ENCODE results near the gene EAPP. TPM values are rescaled to one million over a fixed set of nuclear protein-coding genes. Genes with fewer than 3 reads are reported as not detected.
"Not testable (repeated sequence)": the region's sequence is repeated elsewhere in the genome, so short reads cannot be mapped to it uniquely, and the experiment has no call there.

The EAPP gene
- total RNA-seq, 4 donors from 2014 or later: 31.6 to 52.5 (median 43.7) TPM

DNA sequence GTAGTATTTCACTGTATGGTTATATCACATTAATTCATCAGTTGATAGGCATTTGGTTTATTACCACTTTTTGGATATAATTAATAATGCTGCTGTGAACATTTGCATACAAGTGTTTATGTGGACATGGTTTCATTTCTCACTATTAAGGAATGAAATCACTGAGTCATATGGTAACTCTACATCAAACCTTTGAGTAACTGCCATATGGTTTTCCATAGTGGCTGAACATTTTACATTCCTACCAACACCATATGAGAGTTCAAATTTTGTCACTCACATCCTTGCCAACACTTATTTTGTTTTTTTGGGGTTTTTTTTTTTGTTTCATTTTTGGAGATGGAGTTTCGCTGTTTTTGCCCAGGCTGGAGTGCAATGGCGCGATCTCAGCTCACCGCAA is 30.2 kb upstream of the EAPP start:
- Histone ChIP-seq H3K27me3 (no peaks in the 10 kb centered on the region), H3K27ac (no peak overlapping the region), H3K36me3 (peaks cover 90% of the 10 kb centered on the region), H3K4me3 (no peak overlapping the region), H3K9me3 (no peaks in the 10 kb centered on the region), H3K4me1 (no peaks in the 10 kb centered on the region)
- no peak for DNase-seq (ENCODE audit: low spot score in 2 of 2)
- TF ChIP-seq POLR2A (IDR thresholded peaks at IDR 0.05) (no peak), EP300 (IDR thresholded peaks at IDR 0.05) (no peak), CTCF (IDR thresholded peaks at IDR 0.05) (no peak), POLR2AphosphoS5 (IDR thresholded peaks at IDR 0.05) (no peak)
- 99% methylated on average over 4 of the region's 4 CpGs for WGBS

DNA sequence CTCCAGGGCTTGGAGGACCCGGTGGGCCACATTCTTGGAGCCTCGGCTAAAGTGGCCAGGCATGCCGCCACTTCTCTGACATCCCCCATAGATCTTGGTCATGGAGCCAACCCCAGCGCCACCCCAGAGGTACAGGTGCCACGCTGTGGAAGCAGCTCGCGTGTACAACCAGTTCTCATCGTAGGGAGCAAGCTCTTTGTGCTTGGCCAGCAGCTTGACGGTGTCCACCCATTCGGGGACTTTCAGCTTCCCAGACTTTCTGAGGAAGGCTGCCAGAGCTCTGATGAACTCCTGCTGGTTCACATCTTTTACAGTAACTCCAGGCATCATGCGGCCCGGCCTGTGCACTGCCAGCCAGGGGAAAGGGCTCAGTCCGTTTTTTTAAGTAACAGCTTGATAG is 29.3 kb upstream of the EAPP start:
- DNase-seq (ENCODE audit: low spot score in 2 of 2): no peak

DNA sequence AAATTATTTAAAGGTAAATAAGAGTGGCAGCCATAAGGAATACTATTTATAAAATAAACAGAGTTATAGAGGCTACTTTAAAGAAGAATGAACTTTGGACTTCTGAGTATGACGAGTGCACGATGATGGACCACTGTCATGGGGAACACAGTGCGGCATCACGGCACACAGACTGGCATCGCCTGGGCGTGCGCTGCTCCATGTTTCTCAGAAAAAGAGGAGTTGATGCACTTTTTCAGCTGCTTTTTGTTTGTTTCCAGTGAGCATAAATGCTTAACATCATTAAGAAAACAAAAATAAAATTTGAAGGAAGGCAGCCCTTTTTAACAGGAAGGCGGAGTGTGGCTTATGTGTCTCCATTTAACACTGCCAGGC is 23.3 kb upstream of the EAPP start:
- Histone ChIP-seq H3K27me3 (no peaks in the 10 kb centered on the region), H3K4me3 (no peak overlapping the region), H3K36me3 (peaks cover 50% of the 10 kb centered on the region), H3K4me1 (no peaks in the 10 kb centered on the region), H3K27ac (no peak overlapping the region), H3K9me3 (no peaks in the 10 kb centered on the region)
- DNase-seq (ENCODE audit: low spot score in 2 of 2): no peak
- TF ChIP-seq POLR2AphosphoS5 (IDR thresholded peaks at IDR 0.05): no peak
- TF ChIP-seq CTCF (IDR thresholded peaks at IDR 0.05): no peak
- no peak for TF ChIP-seq POLR2A (IDR thresholded peaks at IDR 0.05)
- no peak for TF ChIP-seq EP300 (IDR thresholded peaks at IDR 0.05)
- WGBS: 94% methylated on average over 8 of the region's 8 CpGs

More for the DNA sequence above, 29.3 kb upstream of the EAPP start:
- Histone ChIP-seq H3K4me1 (no peaks in the 10 kb centered on the region), H3K9me3 (no peaks in the 10 kb centered on the region), H3K27me3 (no peaks in the 10 kb centered on the region), H3K36me3 (peaks cover 88% of the 10 kb centered on the region), H3K27ac (no peak overlapping the region), H3K4me3 (no peak overlapping the region)
- TF ChIP-seq EP300 (IDR thresholded peaks at IDR 0.05): no peak
- no peak for TF ChIP-seq POLR2A (IDR thresholded peaks at IDR 0.05)
- no peak for TF ChIP-seq CTCF (IDR thresholded peaks at IDR 0.05)
- no peak for TF ChIP-seq POLR2AphosphoS5 (IDR thresholded peaks at IDR 0.05)
- WGBS: 76% methylated on average over 7 of the region's 13 CpGs

- H3K27me3 ChIP-seq; H3K4me1 ChIP-seq; H3K4me3 ChIP-seq; H3K27ac ChIP-seq; DNase-seq (ENCODE audit: low spot score in 2 of 2); H3K9me3 ChIP-seq: not testable (repeated sequence)
- H3K36me3 ChIP-seq: peaks cover 45% of the 10 kb centered on the region
- WGBS: 95% methylated on average over 8 of the region's 8 CpGs
These were observed 22.7 kb upstream of the EAPP start for GRCh38 chr14:34562037-34562775.

DNA sequence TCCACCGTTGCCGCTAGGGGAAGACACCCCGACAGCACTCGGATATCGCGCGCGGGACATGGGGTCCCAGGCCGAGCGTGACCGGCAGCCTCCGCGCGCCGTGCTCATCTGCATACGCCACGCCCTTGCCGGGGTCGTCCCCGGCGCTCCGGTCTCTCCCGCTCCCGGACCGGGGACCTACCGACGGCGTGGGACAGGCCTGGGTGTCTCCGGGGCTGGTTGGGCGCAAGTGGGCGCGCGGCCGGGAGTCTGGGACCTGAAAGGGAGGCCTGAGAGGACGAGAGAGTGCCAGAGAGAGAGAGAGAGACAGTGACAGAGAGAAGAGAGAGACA is 17.0 kb upstream of the EAPP start:
- WGBS: no CpG with 5 or more reads among the region's 35 CpGs
- DNase-seq (ENCODE audit: low spot score in 2 of 2); H3K27me3 ChIP-seq; H3K4me3 ChIP-seq; H3K4me1 ChIP-seq; H3K9me3 ChIP-seq; H3K36me3 ChIP-seq; H3K27ac ChIP-seq: not testable (repeated sequence)

- not testable (repeated sequence) for DNase-seq (ENCODE audit: low spot score in 2 of 2); H3K27ac ChIP-seq; H3K4me1 ChIP-seq; H3K27me3 ChIP-seq; H3K9me3 ChIP-seq; H3K36me3 ChIP-seq; H3K4me3 ChIP-seq
- no CpG with 5 or more reads among the region's 49 CpGs for WGBS
These were observed 16.3 kb upstream of the EAPP start for GRCh38 chr14:34555583-34556497.
